GM12878 (cell line): ENCODE data around the gene NACC1. TPM values are rescaled to one million over a fixed set of nuclear protein-coding genes. Genes with fewer than 3 reads are reported as not detected.

Experiments used
- ATAC-seq: fragments of 200-7000 bp; cut with Tn5 transposase; 3 replicates; pipeline ENCODE4 v1.9.1; 2020; ENCODE audit warnings: mild to moderate bottlenecking, moderate library complexity
- BruUV-seq: library from RNA; stranded (reverse); fragments of 400-500 nt; replicated peaks from 2 replicates; lab custom pipeline; 2021; lab: Mats Ljungman, UMichigan
- CTCF ChIA-PET: fragments of 300-600 bp; sonication (Branson Sonifier 250); formaldehyde crosslinking; extraction: SDS; loops from one replicate; lab custom pipeline; 2021; ENCODE audit warnings: inconsistent platforms; lab: Yijun Ruan, JAX
- POLR2A ChIA-PET: fragments of 350-600 bp; formaldehyde crosslinking; extraction: SDS; loops from one replicate; lab custom pipeline; 2021; ENCODE audit warnings: inconsistent platforms; lab: Charles Lee
- RAD21 ChIA-PET: fragments of 300-600 bp; sonication (Branson Sonifier 250); formaldehyde crosslinking; loops from one replicate; lab custom pipeline; 2023; ENCODE audit warnings: antibody characterized with exemption; ENCODE audit not compliant: unreplicated experiment; lab: Charles Lee
- SMC1A ChIA-PET: fragments of 300-600 bp; sonication (Branson Sonifier 250); formaldehyde crosslinking; loops from one replicate; lab custom pipeline; 2023; ENCODE audit not compliant: unreplicated experiment, uncharacterized antibody; lab: Charles Lee
- DNase-seq: peaks from one replicate; pipeline ENCODE4 v3.0.0-alpha.2; 2011; ENCODE audit warnings: low read depth, low spot score
- FAIRE-seq: peaks from 3 replicates; lab custom pipeline; 2011; peaks lifted over from hg19 to GRCh38; lab: Jason Lieb, UNC
- H2AFZ ChIP-seq: 2 replicates; pipeline ENCODE4 v1.6.0; 2011; ENCODE audit warnings: low read depth, low read length, control low read depth; ENCODE audit not compliant: control insufficient read depth
- H3K27ac ChIP-seq: 2 replicates; pipeline ENCODE4 v1.5.1; 2011; ENCODE audit warnings: control low read depth; ENCODE audit not compliant: control insufficient read depth, insufficient read depth
- H3K27me3 ChIP-seq, 2 experiments: replicated peaks in 1 of 2; 2 replicates each; pipeline versions ENCODE4 v1.6.0 to v1.6.1; 2011; ENCODE audit warnings: low read length in 1 of 2; ENCODE audit not compliant: control insufficient read depth in 2 of 2, insufficient read depth in 2 of 2
- H3K36me3 ChIP-seq, 2 experiments: 2 replicates each; pipeline ENCODE4 v1.5.1; 2011; ENCODE audit warnings: low read length in 1 of 2; ENCODE audit not compliant: control insufficient read depth in 2 of 2, insufficient read depth in 2 of 2
- H3K4me1 ChIP-seq: 2 replicates; pipeline ENCODE4 v1.6.1; 2011; ENCODE audit warnings: mild to moderate bottlenecking, low read length, moderate library complexity, mixed read lengths; ENCODE audit not compliant: control insufficient read depth, insufficient read depth
- H3K4me2 ChIP-seq: 2 replicates; pipeline ENCODE4 v1.6.0; 2011; ENCODE audit warnings: control low read depth; ENCODE audit not compliant: control insufficient read depth, insufficient read depth
- H3K4me3 ChIP-seq: fragments of 200-600 bp; sonication (generic); 2 replicates; pipeline ENCODE4 v1.5.1; 2016
- H3K79me2 ChIP-seq: 2 replicates; pipeline ENCODE4 v1.6.0; 2011; ENCODE audit warnings: low read length; ENCODE audit not compliant: control insufficient read depth, insufficient read depth
- H3K9ac ChIP-seq: 2 replicates; pipeline ENCODE4 v1.8.0; 2011; ENCODE audit warnings: low read length, control low read depth, mixed read lengths; ENCODE audit not compliant: control insufficient read depth, insufficient read depth
- H3K9me3 ChIP-seq: replicated peaks from 3 replicates; pipeline ENCODE4 v1.5.1; 2011; ENCODE audit warnings: mild to moderate bottlenecking, low read length; ENCODE audit not compliant: control insufficient read depth, insufficient read depth
- H4K20me1 ChIP-seq: 2 replicates; pipeline ENCODE4 v1.6.0; 2011; ENCODE audit not compliant: control insufficient read depth, insufficient read depth
- BACH1 ChIP-seq: fragments of 450-650 bp; IDR thresholded peaks from 2 replicates; pipeline ENCODE4 v1.6.1; 2017; ENCODE audit warnings: mild to moderate bottlenecking, borderline replicate concordance
- CREM ChIP-seq: IDR thresholded peaks from 2 replicates; pipeline ENCODE4 v1.6.1; 2014; ENCODE audit warnings: antibody characterized with exemption, low read depth
- HCFC1 ChIP-seq: fragments of 150-350 bp; IDR thresholded peaks from 2 replicates; pipeline ENCODE4 v1.6.1; 2014; ENCODE audit warnings: low read length
- MEF2A ChIP-seq: IDR thresholded peaks from 2 replicates; pipeline ENCODE4 v1.6.1; 2011; ENCODE audit warnings: low read depth, mild to moderate bottlenecking, low read length, moderate library complexity; ENCODE audit not compliant: insufficient read depth
- MTA3 ChIP-seq: IDR thresholded peaks from 2 replicates; pipeline ENCODE4 v1.6.1; 2012; ENCODE audit warnings: low read length, inconsistent platforms, borderline replicate concordance
- RBBP5 ChIP-seq: fragments of 200-600 bp; sonication (generic); conservative IDR thresholded peaks from 2 replicates; pipeline ENCODE4 v1.6.1; 2016
- RELB ChIP-seq: fragments of 450-650 bp; IDR thresholded peaks from 2 replicates; pipeline ENCODE4 v1.6.1; 2017; ENCODE audit warnings: low read depth, mild to moderate bottlenecking, moderate library complexity
- SREBF1 ChIP-seq: IDR thresholded peaks from 2 replicates; pipeline ENCODE4 v1.6.1; 2012; ENCODE audit warnings: mild to moderate bottlenecking, low read length
- STAT3 ChIP-seq: IDR thresholded peaks from 2 replicates; pipeline ENCODE4 v1.6.1; 2011; ENCODE audit warnings: low read depth, low read length, improper control_type of control experiment
- ZBED1 ChIP-seq: IDR thresholded peaks from 2 replicates; pipeline ENCODE4 v1.6.1; 2016; ENCODE audit warnings: borderline replicate concordance
- ZNF24 ChIP-seq: fragments of 450-650 bp; IDR thresholded peaks from 2 replicates; pipeline ENCODE4 v1.6.1; 2017; ENCODE audit warnings: antibody characterized with exemption, mild to moderate bottlenecking
- ZNF274 ChIP-seq: IDR thresholded peaks from one replicate; pipeline ENCODE4 v1.8.0; 2011; ENCODE audit not compliant: insufficient read length, insufficient read depth
- WGBS: methylation state at CpG from one replicate; pipeline ENCODE4 v1.1.6; 2016; ENCODE audit warnings: low lambda C conversion rate; ENCODE audit not compliant: insufficient replicate concordance, insufficient coverage; ENCODE audit errors: missing lambda C conversion rate; 5-methylcytosine and 5-hydroxymethylcytosine counted together
- in situ Hi-C: fragments of 300-500 bp; cut with MboI; formaldehyde crosslinking; loops from 9 replicates; pipeline ENCODE4 v1.14.3; 2018; ENCODE audit warnings: mixed read lengths
- intact Hi-C: fragments of 100-400 bp; cut with micrococcal nuclease; formaldehyde crosslinking; loops from one replicate; pipeline ENCODE4 v1.14.2; 2022; ENCODE audit not compliant: unreplicated experiment
- polyA plus RNA-seq, 11 experiments: library from polyadenylated mRNA; depleted of rRNA in 4 of 11; unstranded in 6 of 11; stranded (reverse) in 5 of 11; fragments of >200 nt; fragmentation: Nextera tagmentation in 4 of 11; fragmentation: Illumina TruSeq in 1 of 11; extraction: Ambion mirVana in 4 of 11; extraction: Trizol in 1 of 11; gene quantifications; 1 replicate in 1 of 11; 2 replicates in 10 of 11; pipeline versions ENCODE4 v1.2.1 to v1.2.3, GENCODE V29; 2011 to 2016; ENCODE audit warnings: inconsistent platforms in 2 of 11, missing spikeins in 2 of 11, low read depth in 1 of 11
- total RNA-seq, 4 experiments: library from RNA; depleted of rRNA in 3 of 4; stranded (reverse); fragments of >200 nt in 3 of 4; fragmentation: Illumina TruSeq in 1 of 4; extraction: Trizol in 1 of 4; gene quantifications; 2 replicates each; pipeline versions ENCODE4 v1.2.1 to v1.2.3, GENCODE V29; 2013 to 2021
- TF ChIP-seq, protein P1 (sequence below): fragments of 450-650 bp; IDR thresholded peaks from 2 replicates; pipeline ENCODE4 v1.6.1; 2017; ENCODE audit warnings: borderline replicate concordance

NACC1 gene
- total and polyA plus RNA-seq, 10 of the 15 experiments (the other 5 are each of a cell fraction or from before 2014, with no cell fraction given), result 0.18 to 120 (median 19.2) TPM

DNA sequence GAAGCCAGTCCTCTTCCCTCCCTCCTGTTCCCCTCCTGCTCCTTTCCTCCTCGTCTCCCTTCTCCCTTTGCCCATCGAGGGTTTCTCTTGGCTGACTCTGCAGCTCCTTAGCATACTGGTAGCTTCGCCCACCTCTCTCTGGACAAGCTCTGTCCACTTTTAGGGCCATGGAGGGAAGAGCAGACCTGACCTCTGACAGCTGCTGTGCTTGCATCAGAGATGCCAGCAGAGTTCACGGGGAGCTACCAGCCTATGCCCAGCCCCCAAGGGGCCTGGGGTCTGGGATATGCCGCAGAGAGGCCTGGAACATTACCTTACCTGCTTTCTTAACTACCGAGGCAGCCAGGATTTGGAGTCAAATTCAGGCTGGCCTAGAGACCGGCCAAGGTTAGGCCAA lies 35.1 kb upstream of the NACC1 start:
- RAD21 ChIA-PET, result interaction anchor here (0.7 kb wide), 1 partner anchor 117 kb away, joined by 3 read pairs; no protein-coding TSS in a partner anchor
- CTCF ChIA-PET, result interaction anchor here (1.6 kb wide), 1 partner anchor 117 kb away, joined by 7 read pairs; no protein-coding TSS in a partner anchor
- POLR2A ChIA-PET, result no interaction called here
- no peak overlapping the region for H3K4me2 ChIP-seq
- no peak for DNase-seq
- no peaks in the 10 kb centered on the region; a peak in 2 of 4 replicates for H3K27me3 ChIP-seq
- SMC1A ChIA-PET, result interaction anchor here (2.0 kb wide), 1 partner anchor 22 kb away, joined by 6 read pairs; no protein-coding TSS in a partner anchor
- H3K4me3 ChIP-seq, result no peak overlapping the region
- in situ Hi-C loops (no loop called here), intact Hi-C loops (no loop called here)
- no peak for ATAC-seq
- H4K20me1 ChIP-seq, result no peaks in the 10 kb centered on the region
- 24% methylated on average over 7 of the region's 7 CpGs for WGBS
- TF ChIP-seq, protein P1, sequence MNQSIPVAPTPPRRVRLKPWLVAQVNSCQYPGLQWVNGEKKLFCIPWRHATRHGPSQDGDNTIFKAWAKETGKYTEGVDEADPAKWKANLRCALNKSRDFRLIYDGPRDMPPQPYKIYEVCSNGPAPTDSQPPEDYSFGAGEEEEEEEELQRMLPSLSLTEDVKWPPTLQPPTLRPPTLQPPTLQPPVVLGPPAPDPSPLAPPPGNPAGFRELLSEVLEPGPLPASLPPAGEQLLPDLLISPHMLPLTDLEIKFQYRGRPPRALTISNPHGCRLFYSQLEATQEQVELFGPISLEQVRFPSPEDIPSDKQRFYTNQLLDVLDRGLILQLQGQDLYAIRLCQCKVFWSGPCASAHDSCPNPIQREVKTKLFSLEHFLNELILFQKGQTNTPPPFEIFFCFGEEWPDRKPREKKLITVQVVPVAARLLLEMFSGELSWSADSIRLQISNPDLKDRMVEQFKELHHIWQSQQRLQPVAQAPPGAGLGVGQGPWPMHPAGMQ, result no peak
- TF ChIP-seq MTA3 (no peak), BACH1 (no peak), CREM (no peak), ZNF24 (no peak), RBBP5 (no peak), ZBED1 (no peak), HCFC1 (no peak), SREBF1 (no peak), RELB (no peak), MEF2A (no peak), ZNF274 (no peak), STAT3 (no peak)
- no peak overlapping the region for H3K27ac ChIP-seq
- no TSS peak for BruUV-seq
- no peaks in the 10 kb centered on the region for H3K36me3 ChIP-seq
- H3K9me3 ChIP-seq, result no peaks in the 10 kb centered on the region
- H2AFZ ChIP-seq, result no peak overlapping the region
- H3K9ac ChIP-seq, result no peak overlapping the region
- H3K4me1 ChIP-seq, result no peaks in the 10 kb centered on the region
- no peak for FAIRE-seq
- no peaks in the 10 kb centered on the region for H3K79me2 ChIP-seq
